Fibroblast of skin of right biceps (primary cell): ENCODE data around the gene SEC24C.
"Not testable (repeated sequence)": the region's sequence is repeated elsewhere in the genome, so short reads cannot be mapped to it uniquely, and the experiment has no call there.

Source experiments
- DNase-seq: peaks from one replicate; pipeline ENCODE4 v3.0.0-alpha.2; 2013

SEC24C gene

GRCh38 chr10:73743905-73744663 lies at the start of gene SEC24C:
SEC24C (plus strand) TSS chr10:73744372; CDS start chr10:73746833, 2,461 bp downstream.
- DNase-seq, result peak; percentile 97

- not testable (repeated sequence) for DNase-seq
These were observed 48.9 kb upstream of the SEC24C start for GRCh38 chr10:73695302-73695701.

- not testable (repeated sequence) for DNase-seq
These were observed 46.5 kb upstream of the SEC24C start, which contains the start of gene AGAP5 for GRCh38 chr10:73697675-73698159. AGAP5 (minus strand) TSS chr10:73698109; CDS start chr10:73697755, 354 bp downstream.

- DNase-seq, result not testable (repeated sequence)
These were observed 45.4 kb upstream of the SEC24C start for GRCh38 chr10:73698819-73699218.

- not testable (repeated sequence) for DNase-seq
These were observed 40.2 kb upstream of the SEC24C start for GRCh38 chr10:73703924-73704323.

GRCh38 chr10:73705506-73706072 lies 38.6 kb upstream of the SEC24C start:
- DNase-seq, result not testable (repeated sequence)

GRCh38 chr10:73706488-73706887 lies 37.7 kb upstream of the SEC24C start:
- DNase-seq, result peak; percentile 11

- not testable (repeated sequence) for DNase-seq
These were observed 36.5 kb upstream of the SEC24C start for GRCh38 chr10:73707628-73708027.

- not testable (repeated sequence) for DNase-seq
These were observed 36.0 kb upstream of the SEC24C start for GRCh38 chr10:73708122-73708521.

GRCh38 chr10:73711683-73712082 lies 32.5 kb upstream of the SEC24C start:
- DNase-seq, result not testable (repeated sequence)

- DNase-seq, result not testable (repeated sequence)
These were observed 30.3 kb upstream of the SEC24C start for GRCh38 chr10:73713912-73714311.

- not testable (repeated sequence) for DNase-seq
These were observed 29.7 kb upstream of the SEC24C start for GRCh38 chr10:73714483-73714882.

- not testable (repeated sequence) for DNase-seq
These were observed 28.7 kb upstream of the SEC24C start for GRCh38 chr10:73715179-73716156.

- DNase-seq, result no peak
These were observed 27.9 kb upstream of the SEC24C start for GRCh38 chr10:73716251-73716650.

- DNase-seq, result no peak
These were observed 26.6 kb upstream of the SEC24C start for GRCh38 chr10:73717556-73717955.

- DNase-seq, result not testable (repeated sequence)
These were observed 23.6 kb upstream of the SEC24C start for GRCh38 chr10:73720561-73720960.

GRCh38 chr10:73723516-73723915 lies 20.7 kb upstream of the SEC24C start:
- no peak for DNase-seq

- DNase-seq, result peak; percentile 44
These were observed 14.4 kb upstream of the SEC24C start for GRCh38 chr10:73729781-73730152.

- DNase-seq, result peak; percentile 94
These were observed 13.8 kb upstream of the SEC24C start for GRCh38 chr10:73730153-73730906.

GRCh38 chr10:73731588-73732375 lies 12.4 kb upstream of the SEC24C start:
- DNase-seq, result no peak

GRCh38 chr10:73732426-73732825 lies 11.7 kb upstream of the SEC24C start:
- DNase-seq, result no peak
